GM12864 (cell line): ENCODE results near the gene IFT74.

Source experiments
- DNase-seq: peaks from one replicate; pipeline ENCODE4 v3.0.0-alpha.2; 2011; ENCODE audit warnings: low read depth
- H3K4me3 ChIP-seq: 2 replicates; pipeline ENCODE4 v1.5.1; 2011; ENCODE audit warnings: mild to moderate bottlenecking, low read depth, low read length, control low read depth
- TF ChIP-seq, protein P1 (sequence below): IDR thresholded peaks from 2 replicates; pipeline ENCODE4 v1.5.1; 2011; ENCODE audit warnings: low read depth, mild to moderate bottlenecking, moderate library complexity, low read length, control low read depth, inconsistent platforms; ENCODE audit errors: missing control alignments

Gene IFT74

GRCh38 chr9:26949637-26950069 is 6.6 kb upstream of the IFT74 start:
- DNase-seq, result no peak
- no peak overlapping the region for H3K4me3 ChIP-seq

DNA sequence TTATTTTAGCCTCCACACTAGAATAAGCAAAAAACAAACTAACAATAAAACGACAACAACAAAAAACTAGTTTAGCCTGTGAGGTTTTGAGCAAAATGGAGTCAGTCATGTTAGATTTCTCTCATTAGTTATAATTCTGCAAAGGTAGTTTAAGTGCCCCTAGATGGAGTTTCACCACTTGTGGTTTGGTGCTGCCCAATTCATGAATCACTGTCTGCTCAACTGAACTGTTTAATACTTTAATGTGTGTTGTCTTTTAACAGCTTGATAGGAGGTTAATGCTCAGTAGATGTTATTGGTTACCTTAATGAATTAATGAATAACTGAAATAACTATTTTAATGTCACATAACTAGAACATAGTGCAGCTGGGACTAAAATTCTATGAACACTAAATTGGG is 5.7 kb upstream of the IFT74 start:
- no peak for DNase-seq
- H3K4me3 ChIP-seq, result no peak overlapping the region
- TF ChIP-seq, protein P1, sequence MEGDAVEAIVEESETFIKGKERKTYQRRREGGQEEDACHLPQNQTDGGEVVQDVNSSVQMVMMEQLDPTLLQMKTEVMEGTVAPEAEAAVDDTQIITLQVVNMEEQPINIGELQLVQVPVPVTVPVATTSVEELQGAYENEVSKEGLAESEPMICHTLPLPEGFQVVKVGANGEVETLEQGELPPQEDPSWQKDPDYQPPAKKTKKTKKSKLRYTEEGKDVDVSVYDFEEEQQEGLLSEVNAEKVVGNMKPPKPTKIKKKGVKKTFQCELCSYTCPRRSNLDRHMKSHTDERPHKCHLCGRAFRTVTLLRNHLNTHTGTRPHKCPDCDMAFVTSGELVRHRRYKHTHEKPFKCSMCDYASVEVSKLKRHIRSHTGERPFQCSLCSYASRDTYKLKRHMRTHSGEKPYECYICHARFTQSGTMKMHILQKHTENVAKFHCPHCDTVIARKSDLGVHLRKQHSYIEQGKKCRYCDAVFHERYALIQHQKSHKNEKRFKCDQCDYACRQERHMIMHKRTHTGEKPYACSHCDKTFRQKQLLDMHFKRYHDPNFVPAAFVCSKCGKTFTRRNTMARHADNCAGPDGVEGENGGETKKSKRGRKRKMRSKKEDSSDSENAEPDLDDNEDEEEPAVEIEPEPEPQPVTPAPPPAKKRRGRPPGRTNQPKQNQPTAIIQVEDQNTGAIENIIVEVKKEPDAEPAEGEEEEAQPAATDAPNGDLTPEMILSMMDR, result no peak

More at GRCh38 chr9:26949637-26950069, 6.6 kb upstream of the IFT74 start:
- TF ChIP-seq, protein P1, result no peak

- no peak for DNase-seq
- TF ChIP-seq, protein P1, result no peak
- no peak overlapping the region for H3K4me3 ChIP-seq
Measured at GRCh38 chr9:26951794-26952193, 4.4 kb upstream of the IFT74 start.

- H3K4me3 ChIP-seq, result no peak overlapping the region
- DNase-seq, result no peak
- TF ChIP-seq, protein P1, result no peak
Measured at GRCh38 chr9:26954050-26954508, 2.1 kb upstream of the IFT74 start.

GRCh38 chr9:26955222-26955903 is 849 bp upstream of the IFT74 start:
- DNase-seq, result no peak
- TF ChIP-seq, protein P1, result no peak
- peak overlapping the region; percentile 57 for H3K4me3 ChIP-seq

GRCh38 chr9:26956860-26957233 is 635 bp downstream of the IFT74 start:
- TF ChIP-seq, protein P1, result no peak
- peak overlapping the region; percentile 57 for H3K4me3 ChIP-seq
- DNase-seq, result no peak

DNA sequence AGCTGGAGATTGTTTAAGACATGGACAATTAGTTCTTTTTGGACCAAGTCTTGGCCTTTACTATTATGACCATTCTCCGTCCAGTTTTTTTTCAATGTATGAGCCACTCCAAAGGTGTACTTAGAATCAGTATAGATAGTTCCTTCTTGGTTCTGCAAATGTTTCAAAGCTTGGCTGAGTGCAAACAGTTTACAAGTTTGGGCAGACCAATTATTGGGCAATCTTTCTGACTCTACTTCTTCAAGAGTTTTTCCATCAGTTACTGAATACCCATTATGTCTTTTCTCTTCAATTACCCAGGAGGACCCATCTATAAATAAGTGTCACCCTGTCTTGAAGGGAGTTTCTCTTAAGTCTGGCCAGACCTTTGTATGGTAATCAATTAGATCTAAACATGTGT is 15.5 kb downstream of the IFT74 start:
- H3K4me3 ChIP-seq, result no peak overlapping the region
- DNase-seq, result no peak
- TF ChIP-seq, protein P1, result no peak
